Measurements from ENCODE around the gene C6orf120.

DNA sequence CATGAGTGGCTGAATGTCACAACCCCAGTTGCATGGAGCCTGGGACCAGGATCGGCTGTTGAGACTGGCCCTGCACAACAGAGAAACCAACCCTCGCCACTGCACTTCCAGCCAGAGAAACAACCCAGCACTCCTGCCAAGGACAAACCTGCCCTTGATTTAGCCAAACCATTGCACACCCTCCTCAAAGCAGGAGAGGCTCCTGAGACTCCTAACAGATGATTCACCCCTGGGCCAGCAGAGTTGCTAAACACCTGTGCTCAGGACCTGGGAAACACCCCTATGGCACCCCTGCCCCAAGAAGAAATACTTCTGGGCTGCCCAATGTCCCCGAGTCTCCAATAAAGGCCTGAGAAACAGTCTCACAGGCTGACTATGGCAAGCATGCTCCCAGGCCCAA lies 17.9 kb upstream of the C6orf120 start:
- TF ChIP-seq, protein P1, sequence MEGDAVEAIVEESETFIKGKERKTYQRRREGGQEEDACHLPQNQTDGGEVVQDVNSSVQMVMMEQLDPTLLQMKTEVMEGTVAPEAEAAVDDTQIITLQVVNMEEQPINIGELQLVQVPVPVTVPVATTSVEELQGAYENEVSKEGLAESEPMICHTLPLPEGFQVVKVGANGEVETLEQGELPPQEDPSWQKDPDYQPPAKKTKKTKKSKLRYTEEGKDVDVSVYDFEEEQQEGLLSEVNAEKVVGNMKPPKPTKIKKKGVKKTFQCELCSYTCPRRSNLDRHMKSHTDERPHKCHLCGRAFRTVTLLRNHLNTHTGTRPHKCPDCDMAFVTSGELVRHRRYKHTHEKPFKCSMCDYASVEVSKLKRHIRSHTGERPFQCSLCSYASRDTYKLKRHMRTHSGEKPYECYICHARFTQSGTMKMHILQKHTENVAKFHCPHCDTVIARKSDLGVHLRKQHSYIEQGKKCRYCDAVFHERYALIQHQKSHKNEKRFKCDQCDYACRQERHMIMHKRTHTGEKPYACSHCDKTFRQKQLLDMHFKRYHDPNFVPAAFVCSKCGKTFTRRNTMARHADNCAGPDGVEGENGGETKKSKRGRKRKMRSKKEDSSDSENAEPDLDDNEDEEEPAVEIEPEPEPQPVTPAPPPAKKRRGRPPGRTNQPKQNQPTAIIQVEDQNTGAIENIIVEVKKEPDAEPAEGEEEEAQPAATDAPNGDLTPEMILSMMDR (IDR thresholded peaks at IDR 0.05; ENCODE audit: low read depth, low read length): no peak
- TF ChIP-seq POLR2A (IDR thresholded peaks at IDR 0.05; ENCODE audit: extremely low read depth, insufficient read length): no peak
